ENCODE measurements around the gene GPR89B. TPM values are rescaled to one million over a fixed set of nuclear protein-coding genes. Genes with fewer than 3 reads are reported as not detected.

Gene GPR89B
- polyA plus RNA-seq, 3 donors: 2.5 to 7.7 (median 7.7) TPM

DNA sequence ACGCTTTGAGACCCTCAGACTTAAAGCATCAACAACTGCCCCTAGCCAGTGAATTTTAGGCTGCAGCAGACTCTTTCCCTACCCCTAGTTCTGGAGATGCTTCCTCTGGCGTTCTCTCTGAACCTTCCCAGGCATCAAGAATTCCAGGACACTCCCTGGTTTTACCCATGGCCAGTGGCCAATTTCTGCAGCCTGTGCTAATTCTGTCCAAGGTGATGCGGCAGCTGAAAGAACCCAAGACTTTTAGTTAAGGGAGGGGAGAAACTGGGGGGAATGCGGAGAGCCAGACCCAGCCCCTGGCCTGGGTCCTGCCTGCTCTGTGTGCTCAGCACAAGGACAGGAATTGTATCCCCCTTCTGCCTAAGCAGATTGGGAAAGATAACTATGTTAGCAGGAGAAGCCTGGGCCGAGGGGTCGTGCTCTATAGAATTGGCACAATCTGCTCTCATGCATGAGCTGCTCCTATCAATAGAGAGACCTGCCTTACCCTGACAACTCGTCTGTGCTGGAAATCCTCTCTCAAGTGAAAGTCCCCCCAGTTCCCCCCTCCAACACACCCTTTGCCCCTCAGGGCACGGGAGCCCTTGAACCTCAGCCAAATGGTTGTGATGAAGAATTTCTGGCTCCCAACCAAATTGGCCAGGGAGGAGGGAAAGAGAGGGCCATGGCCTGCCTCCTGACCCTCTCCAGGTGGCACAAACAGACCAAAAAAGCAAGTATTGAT is 31.0 kb upstream of the GPR89B start:
- Histone ChIP-seq H3K79me2 (ENCODE audit: insufficient read depth, low read length) (no peaks in the 10 kb centered on the region), H3K9ac (ENCODE audit: insufficient read depth, low read length, poor library complexity, severe bottlenecking) (no peak overlapping the region), H3K4me3 (replicated peaks in 1 of 3; ENCODE audit: low read depth in 2 of 3, low read length in 3 of 3) (no peak overlapping the region), H3K36me3 (replicated peaks in 1 of 2; ENCODE audit: control insufficient read depth in 1 of 2, insufficient read depth in 2 of 2, low read length in 2 of 2) (no peaks in the 10 kb centered on the region), H3K9me3 (replicated peaks in 1 of 2; ENCODE audit: control insufficient read depth in 1 of 2, insufficient read depth in 1 of 2, low read length in 2 of 2) (no peaks in the 10 kb centered on the region), H3K27ac (ENCODE audit: low read depth in 1 of 2, low read length in 2 of 2) (no peak overlapping the region), H4K20me1 (ENCODE audit: insufficient read depth, low read length) (no peaks in the 10 kb centered on the region), H2AFZ (ENCODE audit: insufficient read depth, low read depth, low read length, poor library complexity, severe bottlenecking) (no peak overlapping the region), H3K27me3 (ENCODE audit: control insufficient read depth in 2 of 2, insufficient read depth in 2 of 2, low read length in 2 of 2) (no peaks in the 10 kb centered on the region), H3K4me2 (replicated peaks; ENCODE audit: extremely low read depth, low read length, poor library complexity, severe bottlenecking) (no peak overlapping the region), H3K4me1 (ENCODE audit: control insufficient read depth in 1 of 2, insufficient read depth in 2 of 2, low read length in 2 of 2) (no peaks in the 10 kb centered on the region)
- H3K27me3 Mint-ChIP-seq (ENCODE audit: low read depth in 3 of 3): peaks cover 2 to 3% (median 3%) of the 10 kb centered on the region in 3 donors
- intact Hi-C loops (cut with micrococcal nuclease): loop anchor here in 1 of 2 donors (10.0 kb wide), 1 partner anchor 622 kb away; no protein-coding TSS in a partner anchor
- H3K4me1 Mint-ChIP-seq: no peaks in the 10 kb centered on the region
- TF ChIP-seq, protein P1, sequence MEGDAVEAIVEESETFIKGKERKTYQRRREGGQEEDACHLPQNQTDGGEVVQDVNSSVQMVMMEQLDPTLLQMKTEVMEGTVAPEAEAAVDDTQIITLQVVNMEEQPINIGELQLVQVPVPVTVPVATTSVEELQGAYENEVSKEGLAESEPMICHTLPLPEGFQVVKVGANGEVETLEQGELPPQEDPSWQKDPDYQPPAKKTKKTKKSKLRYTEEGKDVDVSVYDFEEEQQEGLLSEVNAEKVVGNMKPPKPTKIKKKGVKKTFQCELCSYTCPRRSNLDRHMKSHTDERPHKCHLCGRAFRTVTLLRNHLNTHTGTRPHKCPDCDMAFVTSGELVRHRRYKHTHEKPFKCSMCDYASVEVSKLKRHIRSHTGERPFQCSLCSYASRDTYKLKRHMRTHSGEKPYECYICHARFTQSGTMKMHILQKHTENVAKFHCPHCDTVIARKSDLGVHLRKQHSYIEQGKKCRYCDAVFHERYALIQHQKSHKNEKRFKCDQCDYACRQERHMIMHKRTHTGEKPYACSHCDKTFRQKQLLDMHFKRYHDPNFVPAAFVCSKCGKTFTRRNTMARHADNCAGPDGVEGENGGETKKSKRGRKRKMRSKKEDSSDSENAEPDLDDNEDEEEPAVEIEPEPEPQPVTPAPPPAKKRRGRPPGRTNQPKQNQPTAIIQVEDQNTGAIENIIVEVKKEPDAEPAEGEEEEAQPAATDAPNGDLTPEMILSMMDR (IDR thresholded peaks at IDR 0.05): no peak
- no peak overlapping the region for H3K4me3 Mint-ChIP-seq
- no peaks in the 10 kb centered on the region for H3K36me3 Mint-ChIP-seq
- no peak overlapping the region for H3K27ac Mint-ChIP-seq
- DNase-seq: no peak
- peaks cover 0 to 4% (median 0%) of the 10 kb centered on the region in 7 donors for H3K9me3 Mint-ChIP-seq
- 91% methylated on average over 6 of the region's 8 CpGs for WGBS (ENCODE audit: insufficient coverage)

DNA sequence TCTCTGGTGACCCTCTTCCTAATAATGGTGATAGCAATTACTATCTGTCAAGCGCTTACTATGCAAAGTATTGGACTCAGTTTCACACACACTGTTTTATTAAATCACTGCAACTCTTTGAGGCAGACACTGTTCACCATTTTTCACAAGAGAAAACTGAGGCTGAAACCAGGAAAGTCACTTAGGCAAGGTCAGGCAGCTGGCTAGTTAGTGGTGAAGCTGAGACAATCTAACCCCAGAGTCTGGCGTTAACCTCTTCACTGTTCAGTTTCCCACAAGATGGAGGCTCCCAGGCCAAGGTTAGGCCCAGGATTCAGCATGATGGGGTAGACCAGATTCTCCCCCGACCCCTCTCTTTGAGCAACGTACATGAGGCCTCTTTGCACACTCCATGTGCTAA is 30.4 kb upstream of the GPR89B start:
- H3K9me3 ChIP-seq (replicated peaks in 1 of 2; ENCODE audit: control insufficient read depth in 1 of 2, insufficient read depth in 1 of 2, low read length in 2 of 2): no peaks in the 10 kb centered on the region
- WGBS (ENCODE audit: insufficient coverage): 88% methylated on average over 3 of the region's 4 CpGs
- TF ChIP-seq, protein P1 (IDR thresholded peaks at IDR 0.05): no peak
- no peaks in the 10 kb centered on the region for H3K79me2 ChIP-seq (ENCODE audit: insufficient read depth, low read length)
- Mint-ChIP-seq H3K27ac (no peak overlapping the region), H3K4me1 (no peaks in the 10 kb centered on the region), H3K27me3 (ENCODE audit: low read depth in 3 of 3) (peaks cover 2 to 7% (median 3%) of the 10 kb centered on the region in 3 donors), H3K36me3 (no peaks in the 10 kb centered on the region), H3K9me3 (peaks cover 0 to 4% (median 0%) of the 10 kb centered on the region in 7 donors), H3K4me3 (no peak overlapping the region)
- H3K36me3 ChIP-seq (replicated peaks in 1 of 2; ENCODE audit: control insufficient read depth in 1 of 2, insufficient read depth in 2 of 2, low read length in 2 of 2): no peaks in the 10 kb centered on the region
- no peak overlapping the region for H3K9ac ChIP-seq (ENCODE audit: insufficient read depth, low read length, poor library complexity, severe bottlenecking)
- no peaks in the 10 kb centered on the region for H3K27me3 ChIP-seq (ENCODE audit: control insufficient read depth in 2 of 2, insufficient read depth in 2 of 2, low read length in 2 of 2)
- no peak overlapping the region for H3K4me2 ChIP-seq (replicated peaks; ENCODE audit: extremely low read depth, low read length, poor library complexity, severe bottlenecking)
- H4K20me1 ChIP-seq (ENCODE audit: insufficient read depth, low read length): no peaks in the 10 kb centered on the region
- no peak overlapping the region for H3K27ac ChIP-seq (ENCODE audit: low read depth in 1 of 2, low read length in 2 of 2)
- H3K4me3 ChIP-seq (replicated peaks in 1 of 3; ENCODE audit: low read depth in 2 of 3, low read length in 3 of 3): no peak overlapping the region
- H2AFZ ChIP-seq (ENCODE audit: insufficient read depth, low read depth, low read length, poor library complexity, severe bottlenecking): no peak overlapping the region
- intact Hi-C loops (cut with micrococcal nuclease): loop anchor here in 1 of 2 donors (10.0 kb wide), 1 partner anchor 623 kb away; no protein-coding TSS in a partner anchor
- no peak for DNase-seq
- H3K4me1 ChIP-seq (ENCODE audit: control insufficient read depth in 1 of 2, insufficient read depth in 2 of 2, low read length in 2 of 2): no peaks in the 10 kb centered on the region

All from CD14-positive monocyte (primary cell).